Neural progenitor cell (in vitro differentiated cells): ENCODE data around the gene FAM43A.

ENCODE experiments used
- EZH2 ChIP-seq: fragments of 200-600 bp; sonication (generic); IDR thresholded peaks from 2 replicates; pipeline ENCODE4 v1.6.1; 2017; ENCODE audit warnings: antibody characterized with exemption, mild to moderate bottlenecking, moderate library complexity
- EZH2phosphoT487 ChIP-seq: fragments of 200-600 bp; sonication (generic); IDR thresholded peaks from 2 replicates; pipeline ENCODE4 v1.6.1; 2017; ENCODE audit warnings: antibody characterized with exemption
- TF ChIP-seq, protein P1 (sequence below): fragments of 200-600 bp; sonication (generic); IDR thresholded peaks from 2 replicates; pipeline ENCODE4 v1.5.1; 2017; ENCODE audit warnings: antibody characterized with exemption, mild to moderate bottlenecking

DNA sequence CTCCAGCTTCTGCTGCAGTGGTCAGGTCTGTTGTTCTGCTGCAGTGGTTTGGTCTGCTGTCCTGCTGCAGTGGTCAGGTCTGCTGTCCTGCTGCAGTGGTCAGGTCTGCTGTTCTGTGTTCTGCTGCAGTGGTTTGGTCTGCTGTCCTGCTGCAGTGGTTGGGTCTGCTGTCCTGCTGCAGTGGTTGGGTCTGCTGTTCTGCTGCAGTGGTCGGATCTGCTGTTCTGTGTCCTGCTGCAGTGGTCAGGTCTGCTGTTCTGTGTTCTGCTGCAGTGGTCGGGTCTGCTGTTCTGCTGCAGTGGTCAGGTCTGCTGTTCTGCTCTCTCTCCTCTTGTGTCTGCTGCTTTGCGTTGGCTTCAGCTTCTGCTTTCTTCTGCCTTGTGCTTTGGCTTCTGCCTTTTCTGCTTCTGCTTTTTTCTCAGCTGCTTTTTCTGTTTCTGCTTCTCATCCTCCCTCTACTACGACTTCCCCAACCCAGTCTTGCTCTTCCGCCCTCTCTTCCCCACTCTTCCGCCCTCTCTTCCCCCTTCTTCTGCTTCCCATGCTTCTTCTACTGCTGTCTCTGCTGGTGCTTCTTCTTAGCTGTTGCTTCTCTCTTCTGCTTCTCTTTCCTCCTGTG is 50.7 kb downstream of the FAM43A start:
- TF ChIP-seq, protein P1, sequence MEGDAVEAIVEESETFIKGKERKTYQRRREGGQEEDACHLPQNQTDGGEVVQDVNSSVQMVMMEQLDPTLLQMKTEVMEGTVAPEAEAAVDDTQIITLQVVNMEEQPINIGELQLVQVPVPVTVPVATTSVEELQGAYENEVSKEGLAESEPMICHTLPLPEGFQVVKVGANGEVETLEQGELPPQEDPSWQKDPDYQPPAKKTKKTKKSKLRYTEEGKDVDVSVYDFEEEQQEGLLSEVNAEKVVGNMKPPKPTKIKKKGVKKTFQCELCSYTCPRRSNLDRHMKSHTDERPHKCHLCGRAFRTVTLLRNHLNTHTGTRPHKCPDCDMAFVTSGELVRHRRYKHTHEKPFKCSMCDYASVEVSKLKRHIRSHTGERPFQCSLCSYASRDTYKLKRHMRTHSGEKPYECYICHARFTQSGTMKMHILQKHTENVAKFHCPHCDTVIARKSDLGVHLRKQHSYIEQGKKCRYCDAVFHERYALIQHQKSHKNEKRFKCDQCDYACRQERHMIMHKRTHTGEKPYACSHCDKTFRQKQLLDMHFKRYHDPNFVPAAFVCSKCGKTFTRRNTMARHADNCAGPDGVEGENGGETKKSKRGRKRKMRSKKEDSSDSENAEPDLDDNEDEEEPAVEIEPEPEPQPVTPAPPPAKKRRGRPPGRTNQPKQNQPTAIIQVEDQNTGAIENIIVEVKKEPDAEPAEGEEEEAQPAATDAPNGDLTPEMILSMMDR, result no peak
- TF ChIP-seq EZH2 (no peak), EZH2phosphoT487 (no peak)
